HL-60 (cell line): Measurements from ENCODE around the gene SLC29A4.
"Not testable (repeated sequence)": the region's sequence is repeated elsewhere in the genome, so short reads cannot be mapped to it uniquely, and the experiment has no call there.

Source experiments
- DNase-seq, 2 experiments: peaks; one replicate each; pipeline ENCODE4 v3.0.0-alpha.2; 2010 to 2020; ENCODE audit warnings: low read depth in 1 of 2, low spot score in 1 of 2
- H3K27ac ChIP-seq: fragments of 250-450 bp; sonication (Bioruptor Pico); replicated peaks from 2 replicates; pipeline ENCODE4 v1.5.1; 2020; ENCODE audit warnings: mild to moderate bottlenecking, moderate library complexity
- H3K27me3 ChIP-seq: fragments of 250-450 bp; sonication (Bioruptor Pico); 2 replicates; pipeline ENCODE4 v1.5.1; 2021; ENCODE audit warnings: mild to moderate bottlenecking, moderate library complexity; ENCODE audit not compliant: insufficient read depth, poor library complexity, severe bottlenecking
- H3K4me3 ChIP-seq: replicated peaks from 2 replicates; pipeline ENCODE4 v1.5.1; 2011; ENCODE audit warnings: mild to moderate bottlenecking, control low read depth, low read length; ENCODE audit not compliant: insufficient read depth
- CTCF ChIP-seq: IDR thresholded peaks from one replicate; pipeline ENCODE4 v1.5.1; 2011; ENCODE audit warnings: low read length, control low read depth, inconsistent platforms; ENCODE audit not compliant: insufficient read depth
- GABPA ChIP-seq: IDR thresholded peaks from 2 replicates; pipeline ENCODE4 v1.6.1; 2012; ENCODE audit warnings: low read depth
- POLR2AphosphoS5 ChIP-seq: IDR thresholded peaks from 2 replicates; pipeline ENCODE4 v1.6.1; 2012; ENCODE audit warnings: low read depth
- REST ChIP-seq: IDR thresholded peaks from 2 replicates; pipeline ENCODE4 v1.6.1; 2012; ENCODE audit warnings: low read depth; ENCODE audit not compliant: insufficient replicate concordance
- SPI1 ChIP-seq: IDR thresholded peaks from 2 replicates; pipeline ENCODE4 v1.6.1; 2012; ENCODE audit warnings: low read depth, mild to moderate bottlenecking, borderline replicate concordance

Gene SLC29A4

GRCh38 chr7:5287802-5288201 is 5.1 kb downstream of the SLC29A4 start:
- H3K27me3 ChIP-seq, result peaks cover 7% of the 10 kb centered on the region
- DNase-seq, result no peak
- no peak overlapping the region for H3K27ac ChIP-seq
- H3K4me3 ChIP-seq, result no peak overlapping the region
- TF ChIP-seq CTCF (no peak), GABPA (no peak), POLR2AphosphoS5 (no peak), SPI1 (no peak), REST (no peak)

GRCh38 chr7:5288560-5288959 is 5.8 kb downstream of the SLC29A4 start:
- not testable (repeated sequence) for DNase-seq, H3K27ac ChIP-seq, H3K4me3 ChIP-seq, H3K27me3 ChIP-seq

- no peak overlapping the region for H3K27ac ChIP-seq
- H3K4me3 ChIP-seq, result no peak overlapping the region
- H3K27me3 ChIP-seq, result no peaks in the 10 kb centered on the region
- DNase-seq, result no peak
- TF ChIP-seq REST, result no peak
- TF ChIP-seq GABPA, result no peak
- no peak for TF ChIP-seq POLR2AphosphoS5
- no peak for TF ChIP-seq SPI1
- TF ChIP-seq CTCF, result no peak
Measured at GRCh38 chr7:5289355-5289754, 6.6 kb downstream of the SLC29A4 start.

GRCh38 chr7:5291301-5291700 is 8.6 kb downstream of the SLC29A4 start:
- H3K4me3 ChIP-seq, result no peak overlapping the region
- H3K27ac ChIP-seq, result no peak overlapping the region
- H3K27me3 ChIP-seq, result peaks cover 3% of the 10 kb centered on the region
- no peak for DNase-seq
- TF ChIP-seq CTCF, result no peak
- TF ChIP-seq SPI1, result no peak
- no peak for TF ChIP-seq REST
- TF ChIP-seq GABPA, result no peak
- no peak for TF ChIP-seq POLR2AphosphoS5

- not testable (repeated sequence) for H3K27me3 ChIP-seq, H3K4me3 ChIP-seq, H3K27ac ChIP-seq, DNase-seq
Measured at GRCh38 chr7:5291711-5292335, 9.1 kb downstream of the SLC29A4 start.
